HEK293 (cell line): ENCODE measurements around the gene NPR3.

Source experiments
- CTCF ChIP-seq: fragments of 450-650 bp; formaldehyde crosslinking; IDR thresholded peaks from 2 replicates; pipeline ENCODE4 v1.5.1; 2016; ENCODE audit warnings: missing biosample characterization, missing genetic modification characterization
- OSR2 ChIP-seq: fragments of 450-650 bp; formaldehyde crosslinking; IDR thresholded peaks from 2 replicates; pipeline ENCODE4 v1.5.1; 2016; ENCODE audit warnings: missing biosample characterization, missing genetic modification characterization
- TCF7L2 ChIP-seq: IDR thresholded peaks from 2 replicates; pipeline ENCODE4 v1.6.1; 2011; ENCODE audit warnings: low read depth, mild to moderate bottlenecking, inconsistent platforms, low read length, moderate library complexity, borderline replicate concordance
- ZBTB6 ChIP-seq: fragments of 450-650 bp; formaldehyde crosslinking; IDR thresholded peaks from 2 replicates; pipeline ENCODE4 v1.5.1; 2017; ENCODE audit warnings: missing biosample characterization, missing genetic modification characterization
- ZNF133 ChIP-seq: fragments of 450-650 bp; formaldehyde crosslinking; IDR thresholded peaks from 2 replicates; pipeline ENCODE4 v1.5.1; 2016; ENCODE audit warnings: missing biosample characterization, missing genetic modification characterization
- ZNF138 ChIP-seq: fragments of 450-650 bp; formaldehyde crosslinking; IDR thresholded peaks from 2 replicates; pipeline ENCODE4 v1.5.1; 2016; ENCODE audit warnings: missing biosample characterization, missing genetic modification characterization, borderline replicate concordance
- ZNF747 ChIP-seq: fragments of 450-650 bp; formaldehyde crosslinking; IDR thresholded peaks from 2 replicates; pipeline ENCODE4 v1.5.1; 2016; ENCODE audit warnings: missing biosample characterization, missing genetic modification characterization

GRCh38 chr5:32703957-32704356 is 7.2 kb upstream of the NPR3 start:
- TF ChIP-seq ZNF138 (tag by site-specific recombination), result no peak
- no peak for TF ChIP-seq OSR2 (tag by site-specific recombination)
- TF ChIP-seq TCF7L2, result no peak
- TF ChIP-seq ZNF133, result no peak
- TF ChIP-seq ZBTB6 (tag by site-specific recombination), result no peak
- no peak for TF ChIP-seq ZNF747 (tag by site-specific recombination)
- TF ChIP-seq CTCF (tag by site-specific recombination), result no peak
